HTR-8/SVneo (cell line): ENCODE measurements around the gene LIM2.

Experiments used
- DNase-seq: peaks from one replicate; pipeline ENCODE4 v3.0.0; 2011; ENCODE audit warnings: low spot score, mixed read lengths; ENCODE audit not compliant: insufficient read length
- FAIRE-seq: peaks from 2 replicates; lab custom pipeline; 2011; peaks lifted over from hg19 to GRCh38; lab: Jason Lieb, UNC

LIM2 gene

GRCh38 chr19:51342631-51343569 is 44.9 kb downstream of the LIM2 start:
- DNase-seq (no peak), FAIRE-seq (no peak)

GRCh38 chr19:51341976-51342580 is 45.7 kb downstream of the LIM2 start, which contains the start of gene VSIG10L:
VSIG10L (minus strand) TSS chr19:51342139; CDS start chr19:51342124, 15 bp downstream.
- DNase-seq (no peak), FAIRE-seq (no peak)

GRCh38 chr19:51341066-51341465 is 46.7 kb downstream of the LIM2 start:
- DNase-seq = no peak
- FAIRE-seq = no peak

- peak; percentile 89 for FAIRE-seq
These were observed 47.8 kb downstream of the LIM2 start for GRCh38 chr19:51339687-51340656.

GRCh38 chr19:51339313-51339686 is 48.5 kb downstream of the LIM2 start:
- DNase-seq (no peak), FAIRE-seq (no peak)

More at GRCh38 chr19:51339687-51340656, 47.8 kb downstream of the LIM2 start:
- peak; percentile 91 for DNase-seq

GRCh38 chr19:51338563-51339312 is 49.0 kb downstream of the LIM2 start:
- peak; percentile 88 for DNase-seq
- peak; percentile 88 for FAIRE-seq

GRCh38 chr19:51337861-51338562 is 49.8 kb downstream of the LIM2 start:
- FAIRE-seq = no peak
- DNase-seq = no peak

- DNase-seq (no peak), FAIRE-seq (no peak)
These were observed 50.5 kb downstream of the LIM2 start for GRCh38 chr19:51337141-51337860.

- DNase-seq = no peak
- no peak for FAIRE-seq
These were observed 53.8 kb downstream of the LIM2 start for GRCh38 chr19:51333836-51334460.

- FAIRE-seq (no peak), DNase-seq (no peak)
These were observed 56.1 kb downstream of the LIM2 start for GRCh38 chr19:51331716-51332115.

GRCh38 chr19:51331193-51331592 is 56.6 kb downstream of the LIM2 start:
- FAIRE-seq = no peak
- DNase-seq = no peak

GRCh38 chr19:51330366-51330765 is 57.4 kb downstream of the LIM2 start:
- no peak for DNase-seq
- no peak for FAIRE-seq
